SU-DHL-6 (cell line): ENCODE results near the gene EEF1A2.

Experiments
- H2AFZ ChIP-seq: fragments of 200-600 bp; sonication (generic); 2 replicates; pipeline ENCODE4 v1.6.1; 2014; ENCODE audit warnings: low read depth, mild to moderate bottlenecking, moderate library complexity, mixed read lengths, antibody characterized with exemption, low read length; ENCODE audit not compliant: severe bottlenecking
- H3F3A ChIP-seq: fragments of 200-600 bp; shearing (Covaris generic); 2 replicates; pipeline ENCODE4 v1.6.0; 2016; ENCODE audit warnings: antibody characterized with exemption, mild to moderate bottlenecking; ENCODE audit not compliant: insufficient read depth
- H3K27ac ChIP-seq: fragments of 200-600 bp; sonication (generic); 2 replicates; pipeline ENCODE4 v1.5.1; 2016; ENCODE audit warnings: low read depth, mild to moderate bottlenecking, low read length, moderate library complexity, mixed read lengths
- H3K27me3 ChIP-seq: fragments of 200-600 bp; sonication (generic), shearing (Covaris generic); 2 replicates; pipeline ENCODE4 v1.6.0; 2014; ENCODE audit warnings: mild to moderate bottlenecking, low read length
- H3K36me3 ChIP-seq: fragments of 200-600 bp; sonication (generic); 2 replicates; pipeline ENCODE4 v1.6.1; 2014; ENCODE audit warnings: mild to moderate bottlenecking, low read length, mixed read lengths
- H3K4me2 ChIP-seq: fragments of 300-600, 200-600 bp; shearing (Covaris generic), sonication (generic); 2 replicates; pipeline ENCODE4 v1.6.0; 2014; ENCODE audit warnings: low read length, low read depth, mild to moderate bottlenecking; ENCODE audit not compliant: poor library complexity, severe bottlenecking
- H3K4me3 ChIP-seq: fragments of 200-600 bp; sonication (generic); 2 replicates; pipeline ENCODE4 v1.5.1; 2014; ENCODE audit warnings: antibody characterized with exemption, low read length, mild to moderate bottlenecking, mixed read lengths; ENCODE audit not compliant: insufficient read depth, poor library complexity, severe bottlenecking
- H3K79me2 ChIP-seq: fragments of 200-600 bp; sonication (generic); 2 replicates; pipeline ENCODE4 v1.6.1; 2014; ENCODE audit warnings: mild to moderate bottlenecking, low read length, moderate library complexity; ENCODE audit not compliant: insufficient read depth
- H3K9ac ChIP-seq: fragments of 200-600 bp; sonication (generic); 2 replicates; pipeline ENCODE4 v1.7.0; 2014; ENCODE audit warnings: mild to moderate bottlenecking, low read length
- H3K9me2 ChIP-seq: fragments of 200-600 bp; sonication (generic); replicated peaks from 2 replicates; pipeline ENCODE4 v1.6.1; 2014; ENCODE audit warnings: low read length; ENCODE audit not compliant: insufficient read depth
- H3K9me3 ChIP-seq: fragments of 200-600 bp; sonication (generic); 2 replicates; pipeline ENCODE4 v1.6.1; 2014; ENCODE audit warnings: low read length, mixed read lengths; ENCODE audit not compliant: insufficient read depth
- H4K20me1 ChIP-seq: fragments of 200-600 bp; sonication (generic); 2 replicates; pipeline ENCODE4 v1.6.1; 2014; ENCODE audit warnings: low read depth, mild to moderate bottlenecking, antibody characterized with exemption, low read length, moderate library complexity, mixed read lengths
- EZH2phosphoT487 ChIP-seq: fragments of 200-600 bp; sonication (generic), shearing (Covaris generic); conservative IDR thresholded peaks from 2 replicates; pipeline ENCODE4 v1.6.1; 2018; ENCODE audit warnings: mild to moderate bottlenecking, antibody characterized with exemption, low read length, moderate library complexity, mixed read lengths
- TF ChIP-seq, protein P1 (sequence below): fragments of 200-600 bp; sonication (generic); IDR thresholded peaks from one replicate; pipeline ENCODE4 v1.5.1; 2017; ENCODE audit warnings: antibody characterized with exemption, mild to moderate bottlenecking, low read length, moderate library complexity; ENCODE audit not compliant: insufficient read depth, poor library complexity, severe bottlenecking

EEF1A2 gene

DNA sequence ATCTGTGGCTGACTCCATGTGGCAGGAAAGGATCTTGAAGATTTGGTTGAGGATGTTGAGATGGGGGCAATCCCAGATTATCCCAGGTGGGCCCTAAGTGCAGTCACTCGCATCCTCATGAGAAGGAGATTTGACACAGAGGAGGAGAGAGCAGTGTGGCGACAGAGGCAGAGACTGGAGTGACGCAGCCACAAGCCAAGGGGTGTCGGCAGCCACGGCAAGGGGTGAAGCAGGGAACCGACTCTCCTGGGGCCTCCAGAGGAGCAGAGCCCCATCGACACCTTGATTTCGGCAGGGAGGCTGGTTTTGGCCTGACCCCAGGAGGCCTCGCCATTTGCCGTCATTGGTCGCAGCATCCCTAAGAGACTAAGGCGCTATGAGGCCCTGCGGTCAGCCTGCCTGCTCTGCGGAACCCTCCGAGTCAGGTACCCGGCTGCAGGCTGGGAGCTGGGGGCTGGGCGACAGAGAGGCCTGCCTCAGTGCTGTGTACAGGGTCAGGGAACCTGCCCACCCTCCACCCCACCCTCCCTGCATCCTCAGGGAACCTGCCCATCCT lies 12.5 kb downstream of the EEF1A2 start:
- Histone ChIP-seq H2AFZ (no peak overlapping the region), H3K4me2 (no peak overlapping the region), H3K27me3 (no peaks in the 10 kb centered on the region), H3K4me3 (no peak overlapping the region), H3K9me2 (no peaks in the 10 kb centered on the region), H3K9me3 (no peaks in the 10 kb centered on the region), H3K9ac (no peak overlapping the region), H4K20me1 (no peaks in the 10 kb centered on the region), H3K27ac (no peak overlapping the region), H3K36me3 (no peaks in the 10 kb centered on the region), H3K79me2 (no peaks in the 10 kb centered on the region), H3F3A (no peaks in the 10 kb centered on the region)
- TF ChIP-seq, protein P1, sequence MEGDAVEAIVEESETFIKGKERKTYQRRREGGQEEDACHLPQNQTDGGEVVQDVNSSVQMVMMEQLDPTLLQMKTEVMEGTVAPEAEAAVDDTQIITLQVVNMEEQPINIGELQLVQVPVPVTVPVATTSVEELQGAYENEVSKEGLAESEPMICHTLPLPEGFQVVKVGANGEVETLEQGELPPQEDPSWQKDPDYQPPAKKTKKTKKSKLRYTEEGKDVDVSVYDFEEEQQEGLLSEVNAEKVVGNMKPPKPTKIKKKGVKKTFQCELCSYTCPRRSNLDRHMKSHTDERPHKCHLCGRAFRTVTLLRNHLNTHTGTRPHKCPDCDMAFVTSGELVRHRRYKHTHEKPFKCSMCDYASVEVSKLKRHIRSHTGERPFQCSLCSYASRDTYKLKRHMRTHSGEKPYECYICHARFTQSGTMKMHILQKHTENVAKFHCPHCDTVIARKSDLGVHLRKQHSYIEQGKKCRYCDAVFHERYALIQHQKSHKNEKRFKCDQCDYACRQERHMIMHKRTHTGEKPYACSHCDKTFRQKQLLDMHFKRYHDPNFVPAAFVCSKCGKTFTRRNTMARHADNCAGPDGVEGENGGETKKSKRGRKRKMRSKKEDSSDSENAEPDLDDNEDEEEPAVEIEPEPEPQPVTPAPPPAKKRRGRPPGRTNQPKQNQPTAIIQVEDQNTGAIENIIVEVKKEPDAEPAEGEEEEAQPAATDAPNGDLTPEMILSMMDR: no peak
- TF ChIP-seq EZH2phosphoT487: no peak

DNA sequence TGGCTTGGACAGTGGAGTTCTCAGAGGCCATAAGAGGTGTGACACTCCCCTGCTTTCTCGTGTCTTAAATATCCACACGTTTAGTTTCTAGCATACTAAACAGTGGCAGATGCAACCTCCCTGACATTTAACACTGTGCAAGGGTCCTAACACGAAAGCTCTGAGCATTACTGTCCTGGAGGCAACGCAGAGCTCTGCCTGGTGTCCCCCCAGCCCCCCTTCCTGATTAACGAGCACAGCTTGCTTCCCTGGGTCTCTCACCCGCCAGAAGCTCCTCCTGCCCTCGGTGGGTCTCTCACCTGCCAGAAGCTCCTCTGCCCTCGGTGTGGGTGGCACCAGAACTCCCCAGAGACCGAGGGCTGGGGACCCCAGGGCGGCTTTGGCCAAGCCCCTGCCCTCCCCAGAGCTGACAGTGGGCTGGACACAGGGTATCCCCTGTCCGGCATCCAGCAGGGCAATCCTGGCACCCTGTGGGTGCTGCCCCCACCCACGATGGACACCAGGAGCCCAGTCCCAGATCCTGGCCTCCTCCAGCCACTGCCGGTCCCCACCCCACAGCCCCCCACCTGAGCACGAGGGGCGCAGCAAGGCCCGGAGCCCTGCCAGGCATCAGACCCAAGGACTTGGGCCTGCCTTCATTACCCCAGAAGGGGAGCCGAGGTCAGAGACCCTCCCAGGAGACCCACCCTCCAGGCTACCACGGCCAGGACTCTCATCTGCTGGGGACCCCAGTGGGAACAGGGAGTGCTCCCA lies 14.1 kb downstream of the EEF1A2 start:
- H3K4me2 ChIP-seq: no peak overlapping the region
- H2AFZ ChIP-seq: no peak overlapping the region
- H3K79me2 ChIP-seq: no peaks in the 10 kb centered on the region
- H3F3A ChIP-seq: no peaks in the 10 kb centered on the region
- no peak for TF ChIP-seq EZH2phosphoT487
- TF ChIP-seq, protein P1: no peak
- H3K36me3 ChIP-seq: no peaks in the 10 kb centered on the region
- H3K4me3 ChIP-seq: no peak overlapping the region
- H3K9me3 ChIP-seq: no peaks in the 10 kb centered on the region
- no peaks in the 10 kb centered on the region for H4K20me1 ChIP-seq
- H3K9ac ChIP-seq: no peak overlapping the region
- no peaks in the 10 kb centered on the region for H3K27me3 ChIP-seq
- H3K27ac ChIP-seq: no peak overlapping the region
- no peaks in the 10 kb centered on the region for H3K9me2 ChIP-seq

DNA sequence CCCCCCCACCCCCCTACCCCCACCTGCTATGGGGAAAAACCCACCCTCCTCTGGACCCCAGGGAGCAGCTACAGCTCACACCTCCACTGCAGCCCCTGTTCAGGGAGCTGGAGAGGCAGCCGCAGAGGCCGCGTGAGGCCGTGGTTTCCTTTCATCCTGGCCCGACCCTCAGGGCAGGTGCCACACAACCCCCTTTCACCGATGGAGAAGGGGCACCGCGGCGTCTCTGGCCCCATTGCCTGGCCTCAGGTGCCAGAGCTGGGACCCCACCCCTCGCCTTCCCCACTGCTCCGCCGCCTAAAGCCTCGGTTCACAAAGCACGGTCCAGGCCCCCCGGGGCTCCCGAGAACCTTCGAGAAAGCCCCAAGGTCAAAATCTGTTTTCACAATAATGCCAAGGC lies 14.6 kb downstream of the EEF1A2 start:
- Histone ChIP-seq H3K9me3 (no peaks in the 10 kb centered on the region), H3K36me3 (no peaks in the 10 kb centered on the region), H3K27me3 (no peaks in the 10 kb centered on the region)

More for the DNA sequence above, 14.6 kb downstream of the EEF1A2 start:
- H4K20me1 ChIP-seq: no peaks in the 10 kb centered on the region
- H3F3A ChIP-seq: no peaks in the 10 kb centered on the region
- H3K9ac ChIP-seq: no peak overlapping the region
- no peak overlapping the region for H3K4me2 ChIP-seq
- TF ChIP-seq, protein P1: no peak
- TF ChIP-seq EZH2phosphoT487: no peak
- no peak overlapping the region for H2AFZ ChIP-seq
- H3K27ac ChIP-seq: no peak overlapping the region
- H3K9me2 ChIP-seq: no peaks in the 10 kb centered on the region
- H3K4me3 ChIP-seq: no peak overlapping the region
- H3K79me2 ChIP-seq: no peaks in the 10 kb centered on the region
